Stimulated activated CD8-positive, alpha-beta memory T cell treated with anti-CD3 and anti-CD28 coated beads, Interleukin-12 subunit alpha, Interleukin-12 subunit beta, amount 100 ng/mL, for 24 hours (primary cell): ENCODE results near the gene SGMS1.
"Not testable (repeated sequence)": the region's sequence is repeated elsewhere in the genome, so short reads cannot be mapped to it uniquely, and the experiment has no call there.

Source experiments
- DNase-seq: peaks from one replicate; pipeline ENCODE4 v3.0.0-alpha.2; 2020; ENCODE audit errors: extremely low read depth

Gene SGMS1

DNA sequence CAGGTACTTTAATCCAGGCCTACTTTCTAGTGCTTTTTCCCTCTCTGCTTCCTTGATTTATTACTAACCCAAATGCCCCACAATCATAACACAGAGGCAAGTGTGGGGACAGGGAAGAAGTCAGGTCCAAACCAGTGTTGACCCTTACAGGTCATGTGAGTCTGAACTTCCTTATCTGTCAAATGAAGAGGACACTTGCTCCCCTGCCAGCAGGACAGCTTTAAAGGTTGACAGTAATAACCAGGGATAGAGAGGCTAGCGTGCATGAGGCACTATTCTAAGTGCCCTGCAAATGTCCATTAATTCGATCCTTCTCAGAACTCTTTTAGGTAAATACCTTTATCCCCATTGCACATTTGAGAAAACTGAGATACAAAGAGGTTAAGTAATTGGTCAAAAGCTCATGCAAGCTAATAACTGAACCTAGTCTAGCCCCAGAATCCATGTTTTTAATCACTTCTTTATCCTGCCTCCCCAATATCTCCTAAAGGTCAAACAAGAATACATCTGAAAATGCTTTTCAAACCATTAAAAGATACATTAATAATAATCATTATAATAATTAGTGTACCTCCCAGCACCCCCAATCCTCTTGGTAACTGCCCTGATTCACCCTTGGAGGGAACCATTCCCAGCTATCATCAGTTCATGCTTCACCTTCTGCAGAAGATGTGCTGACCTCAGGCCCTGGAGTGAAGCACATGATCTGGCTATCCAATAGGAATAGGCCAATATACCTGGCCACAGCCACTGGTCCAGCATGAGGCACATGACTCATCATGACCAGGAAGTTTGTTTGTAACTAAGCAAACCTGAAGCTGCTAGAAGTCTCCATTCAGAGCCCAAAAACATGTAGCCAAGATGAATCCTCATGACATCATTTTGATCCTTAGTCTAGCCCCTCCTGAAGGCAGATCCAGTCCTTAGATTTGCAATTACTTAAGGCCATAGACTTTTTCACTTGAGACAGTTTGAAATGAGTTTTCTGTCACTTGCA, 40.7 kb downstream of the SGMS1 start:
- DNase-seq, result no peak

DNA sequence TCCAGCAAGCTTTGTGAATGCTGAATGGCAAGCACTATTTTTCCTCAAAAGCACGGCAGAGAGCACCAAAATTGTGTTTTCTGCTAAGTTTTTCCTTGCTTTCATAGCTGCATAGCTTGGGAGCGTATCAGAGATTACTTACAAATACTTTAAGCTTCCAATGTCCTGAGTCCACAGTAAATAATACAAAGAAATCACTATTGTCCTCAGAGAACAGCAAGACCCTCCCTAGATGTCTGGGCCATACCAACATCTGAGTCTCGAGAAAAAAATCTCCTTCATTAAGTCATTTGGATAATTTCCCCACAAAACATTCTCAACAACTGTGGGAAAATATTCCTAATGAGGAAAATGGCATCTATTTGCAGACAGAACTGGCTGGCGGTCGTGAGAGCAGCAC, 41.7 kb downstream of the SGMS1 start:
- no peak for DNase-seq

DNA sequence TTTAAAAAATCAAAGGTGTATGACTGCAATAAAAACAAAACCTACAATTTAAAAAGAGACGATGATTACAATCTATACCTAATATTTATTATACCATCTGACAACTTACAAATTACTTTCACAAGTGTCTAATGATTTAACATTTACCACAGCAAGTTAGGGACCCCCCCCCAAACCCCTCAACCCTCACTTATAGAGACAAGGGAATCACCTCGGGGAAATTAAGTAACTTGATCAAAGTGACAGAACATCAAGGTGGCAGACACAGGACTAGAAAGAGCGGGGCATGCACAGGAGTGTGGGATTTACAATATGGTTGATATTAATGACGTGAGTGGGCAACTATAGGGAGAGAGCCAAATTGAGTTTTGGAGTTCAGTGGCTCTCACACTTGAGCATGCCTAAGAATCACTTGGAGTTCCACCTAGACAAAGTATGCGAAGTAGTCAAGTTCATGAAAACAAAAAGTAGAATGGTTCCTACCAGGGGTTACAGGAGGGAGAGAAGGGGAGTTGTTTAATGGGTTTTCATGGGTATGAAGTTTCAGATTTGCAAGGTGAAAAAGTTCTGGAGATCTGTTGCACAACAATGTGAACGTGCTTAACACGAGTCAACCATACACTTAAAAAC, 43.4 kb downstream of the SGMS1 start:
- DNase-seq, result no peak

DNA sequence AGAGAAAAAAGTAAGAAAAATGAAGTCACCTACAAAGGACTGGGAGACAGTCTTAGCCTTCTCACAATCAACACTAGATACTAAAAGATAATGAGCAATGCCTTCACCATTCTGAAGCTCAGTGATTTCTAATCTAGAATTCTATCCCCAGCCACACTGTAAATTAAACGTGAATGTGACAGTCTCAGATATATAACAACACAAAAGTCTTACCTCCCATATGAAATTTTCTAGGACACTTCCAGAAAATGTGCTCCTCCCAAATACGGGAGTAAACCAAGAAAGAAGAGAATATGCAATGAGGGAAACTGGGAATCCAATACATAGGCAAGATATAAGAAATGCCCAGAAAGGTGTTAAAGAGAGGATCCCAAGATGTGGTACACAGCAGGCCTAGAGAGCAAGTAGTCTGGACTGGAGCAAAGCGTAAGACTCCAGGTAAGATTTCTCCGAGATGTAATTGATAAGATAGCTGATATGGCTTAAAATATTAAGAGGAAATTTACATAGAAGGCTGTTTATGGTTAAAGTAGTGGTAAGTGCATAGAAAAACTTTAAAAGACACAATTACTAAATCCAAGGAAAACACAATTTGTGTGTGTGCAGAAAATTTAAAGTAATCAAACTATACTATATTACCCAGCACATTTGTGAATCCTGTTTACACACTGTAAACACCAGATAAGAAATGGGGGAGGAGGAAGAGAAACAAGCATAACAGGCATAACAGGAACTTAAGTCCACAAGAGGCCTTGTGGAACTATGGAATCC, 44.1 kb downstream of the SGMS1 start:
- DNase-seq, result no peak

DNA sequence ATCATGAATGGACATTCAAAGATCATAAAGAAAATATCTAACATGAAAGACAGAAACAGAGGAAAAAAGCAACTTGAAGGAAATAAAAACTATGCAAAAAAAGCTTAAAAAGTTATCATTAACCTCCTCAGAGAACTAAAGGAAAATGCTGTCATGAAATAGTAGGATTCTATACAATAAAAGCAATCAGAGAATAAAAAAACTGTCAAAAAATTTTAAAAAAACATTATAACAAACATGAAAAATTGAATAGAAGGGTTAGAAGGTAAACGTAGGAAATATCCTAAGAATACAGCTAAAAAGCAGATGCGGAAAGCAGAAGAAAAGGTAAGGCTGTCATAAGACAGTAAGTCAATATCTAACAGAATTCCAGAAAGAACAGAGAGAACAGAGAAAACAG, 44.8 kb downstream of the SGMS1 start:
- DNase-seq, result no peak

DNA sequence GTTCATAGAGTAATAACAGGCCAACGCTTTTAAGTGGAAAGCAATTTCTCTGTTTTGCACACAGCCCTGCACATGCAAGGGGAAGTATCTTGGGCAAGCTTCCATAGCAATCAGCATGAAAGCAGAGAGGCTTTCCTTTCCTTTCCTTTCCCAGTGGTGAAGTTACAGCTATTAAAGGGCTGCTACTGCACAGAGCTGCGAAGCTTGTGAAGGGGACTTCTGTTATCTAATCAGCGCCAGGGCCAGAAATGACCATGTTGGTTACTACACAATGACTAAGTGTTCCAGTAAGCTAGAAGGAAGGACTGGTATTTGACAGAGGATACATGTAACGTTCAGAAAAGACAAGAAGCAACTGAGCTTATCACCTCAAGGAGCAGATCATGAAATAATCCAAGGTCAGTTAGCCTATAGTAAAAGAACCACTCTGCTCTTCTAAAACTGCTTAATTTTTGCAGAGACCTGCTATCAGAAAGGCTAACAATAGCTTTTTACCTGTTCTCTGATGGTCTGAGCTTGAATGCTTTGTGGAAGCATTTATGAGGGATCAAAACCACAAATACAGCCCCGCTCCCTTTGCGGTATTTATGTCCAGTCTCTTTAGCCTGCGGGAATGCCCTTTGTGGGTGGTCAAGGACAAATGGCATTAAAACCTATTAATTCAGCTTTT, 45.9 kb downstream of the SGMS1 start:
- no peak for DNase-seq

DNA sequence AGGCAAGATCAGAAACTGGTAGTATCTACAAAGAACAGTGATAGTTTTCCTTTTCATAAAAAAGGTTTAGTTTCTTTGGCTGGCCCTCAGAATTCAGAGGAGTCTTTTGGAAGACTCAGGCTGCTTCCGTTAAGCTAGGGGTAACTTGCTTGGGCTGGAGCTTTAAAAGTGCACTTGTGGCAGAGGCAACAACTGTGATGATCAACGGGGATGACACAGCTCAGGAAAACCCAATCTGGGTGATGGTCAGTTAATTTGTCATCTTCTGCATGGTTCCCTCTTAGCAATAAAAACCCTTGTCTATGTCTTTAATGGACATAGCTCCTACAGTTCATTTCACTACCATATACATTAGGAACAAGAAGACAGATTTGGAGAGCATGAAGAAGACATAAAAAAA, 46.7 kb downstream of the SGMS1 start:
- no peak for DNase-seq

DNA sequence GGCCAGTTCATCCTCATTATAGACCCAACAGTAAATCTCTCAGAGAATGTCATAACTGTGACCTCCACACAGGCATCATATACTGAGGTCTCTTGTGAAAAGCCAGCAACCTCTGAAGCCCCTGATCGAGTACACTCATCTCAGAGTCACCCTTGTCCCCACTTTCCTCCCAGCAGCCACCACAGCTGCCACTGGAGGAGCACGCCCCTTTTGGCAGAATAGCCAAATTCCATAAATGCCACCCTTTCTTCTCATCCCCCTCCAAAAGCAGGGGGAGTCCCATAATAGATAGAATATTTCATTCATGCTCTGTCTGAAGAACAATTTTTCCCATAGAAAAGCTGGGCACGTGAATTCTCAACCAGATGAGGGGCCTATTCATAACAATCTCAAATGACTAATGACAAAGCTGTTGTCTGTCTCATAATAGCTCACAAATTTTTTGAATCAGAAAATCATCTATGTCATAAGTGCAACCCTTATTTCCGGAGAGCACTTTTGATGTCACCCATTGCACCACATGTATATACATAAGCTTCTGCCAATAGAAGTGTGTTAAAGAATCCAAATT, 47.4 kb downstream of the SGMS1 start:
- DNase-seq, result no peak

DNA sequence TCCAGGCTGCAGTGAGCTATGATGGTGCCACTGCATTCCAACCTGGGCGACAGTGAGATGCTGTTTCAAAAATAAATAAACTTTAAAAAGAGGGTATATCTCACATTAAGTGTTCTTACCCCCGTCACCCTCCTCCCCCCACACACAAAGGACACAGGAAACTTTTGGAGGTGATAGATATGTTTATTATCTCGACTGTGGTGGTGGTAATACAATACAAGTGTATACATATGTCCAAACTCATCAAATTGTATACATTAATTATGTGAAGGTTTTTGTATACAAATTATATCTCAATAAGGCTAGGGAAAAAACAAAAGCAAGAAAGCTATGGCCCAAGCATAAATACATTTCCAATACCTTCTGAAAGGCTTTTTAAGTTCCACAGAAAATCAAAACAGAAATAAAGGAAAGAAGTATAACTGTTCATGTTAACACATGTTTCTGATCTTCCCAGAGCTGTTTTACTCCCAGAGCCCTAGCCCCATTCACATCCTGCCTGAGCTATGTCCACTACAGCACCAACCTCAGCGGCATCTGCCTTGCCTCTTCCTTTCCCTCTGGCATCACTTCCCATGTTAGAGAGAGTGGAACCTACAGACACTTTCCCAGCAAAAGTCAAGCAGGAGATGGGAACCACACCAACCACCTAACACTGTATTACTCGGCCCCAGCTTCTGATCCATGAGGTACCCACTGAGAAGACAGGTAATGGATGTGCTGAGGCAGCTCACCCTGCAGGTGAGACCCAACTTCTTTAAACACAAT, 48.1 kb downstream of the SGMS1 start:
- DNase-seq, result no peak

DNA sequence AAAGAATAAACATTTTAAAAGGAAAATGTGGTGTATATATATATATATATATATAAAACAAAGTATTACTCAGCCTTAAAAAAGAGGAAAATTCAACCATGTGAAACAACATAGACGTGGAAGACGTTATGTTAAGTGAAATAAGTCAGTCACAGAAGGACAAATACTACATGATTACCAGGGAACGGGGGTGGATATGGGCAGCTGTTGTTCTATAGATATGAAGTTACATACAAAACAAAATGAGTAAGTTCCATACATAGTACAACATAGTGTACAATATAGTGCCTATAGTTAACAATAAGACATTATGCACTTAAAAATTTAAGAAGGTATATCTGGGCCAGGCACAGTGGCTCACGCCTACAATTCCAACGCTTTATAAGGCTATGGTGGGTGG, 48.8 kb downstream of the SGMS1 start:
- no peak for DNase-seq

DNA sequence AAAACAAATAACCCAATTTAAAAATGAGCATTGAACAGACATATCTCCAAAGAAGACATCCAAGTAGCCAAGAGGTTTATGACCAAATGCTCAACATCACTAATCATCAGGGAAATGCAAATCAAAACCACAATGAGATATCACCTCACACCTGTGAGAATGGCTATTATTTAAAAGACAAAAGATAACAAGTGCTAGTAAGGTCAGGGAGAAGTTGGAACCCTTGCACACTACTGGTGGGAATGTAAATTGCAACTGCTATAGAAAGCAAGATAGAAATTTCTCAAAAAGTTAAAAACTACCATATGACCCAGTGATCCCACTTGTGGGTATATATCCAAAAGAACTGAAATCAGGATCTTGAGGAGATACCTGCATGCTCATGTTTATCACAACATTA, 49.5 kb downstream of the SGMS1 start:
- DNase-seq, result no peak

DNA sequence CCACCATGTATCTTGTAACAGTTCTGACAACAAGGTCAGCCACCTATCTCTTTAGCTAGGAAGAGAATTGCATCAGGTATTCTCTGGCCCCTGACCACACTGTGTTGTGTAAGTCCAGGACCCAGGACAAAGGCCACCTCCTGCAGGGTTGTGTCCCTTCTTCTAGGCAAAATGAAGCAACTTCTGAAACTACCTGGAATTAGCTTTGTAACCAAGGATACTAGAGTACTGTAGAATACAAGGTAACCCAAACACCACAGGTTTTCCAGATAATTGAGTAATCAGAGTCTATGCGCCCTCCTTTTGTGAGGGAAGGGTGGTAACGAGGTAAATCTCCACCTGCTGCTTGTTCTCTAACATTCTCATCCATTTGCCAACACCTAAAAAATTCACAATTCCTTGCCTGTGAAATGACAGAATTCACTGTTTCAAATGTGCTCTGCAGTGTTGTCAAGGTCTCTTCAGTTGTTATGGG, 51.7 kb downstream of the SGMS1 start:
- no peak for DNase-seq

DNA sequence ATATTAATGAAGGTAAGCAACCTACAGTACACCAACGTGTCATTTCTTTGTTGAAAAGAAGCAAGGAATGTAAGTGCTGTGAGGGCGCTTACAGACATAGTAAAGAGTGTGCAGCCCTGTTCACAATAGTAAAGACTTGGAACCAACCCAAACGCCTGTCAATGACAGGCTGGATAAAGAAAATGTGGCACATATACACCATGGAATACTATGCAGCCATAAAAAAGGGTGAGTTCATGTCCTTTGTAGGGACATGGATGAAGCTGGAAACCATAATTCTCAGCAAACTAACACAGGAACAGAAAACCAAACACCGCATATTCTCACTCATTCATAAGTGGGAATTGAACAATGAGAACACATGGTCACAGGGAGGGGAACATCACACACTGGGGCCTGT, 55.0 kb downstream of the SGMS1 start:
- DNase-seq, result not testable (repeated sequence)

DNA sequence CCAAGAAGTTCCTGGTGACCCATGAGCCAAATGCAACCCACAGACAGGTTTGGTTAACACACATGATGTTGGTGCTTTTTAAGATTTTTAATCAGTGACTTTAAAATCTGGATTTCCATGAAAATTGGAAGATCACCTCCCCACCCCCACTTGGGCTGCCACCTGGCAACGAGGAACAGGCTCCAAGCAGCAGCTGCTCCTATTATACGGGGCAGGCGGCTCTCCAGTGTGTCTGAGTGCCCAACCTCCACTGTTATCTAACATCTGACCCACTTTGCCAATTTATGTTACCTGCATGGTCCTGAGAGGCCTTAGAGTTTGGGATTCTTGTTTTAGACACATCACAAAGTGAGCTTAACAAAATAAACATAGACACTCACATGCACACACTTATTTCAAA, 56.4 kb downstream of the SGMS1 start:
- no peak for DNase-seq

DNA sequence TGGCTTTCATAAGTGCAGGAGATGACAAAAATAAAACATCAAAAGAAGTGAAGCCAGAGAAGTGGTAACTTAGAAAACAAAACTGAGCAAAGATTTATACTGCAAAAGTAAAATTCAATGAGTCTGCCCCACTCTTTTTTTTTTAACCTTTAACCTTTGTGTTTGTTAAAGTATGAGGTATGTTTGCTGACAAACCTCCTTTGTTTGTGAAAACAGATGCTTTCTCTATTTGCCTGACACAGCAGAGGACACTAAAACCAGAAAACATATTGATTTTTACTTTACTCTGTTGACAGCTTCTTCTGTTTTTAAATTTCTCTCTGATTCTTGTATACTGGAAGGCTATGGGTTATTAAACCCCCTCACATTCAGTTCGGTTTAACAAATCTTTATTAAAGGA, 57.6 kb downstream of the SGMS1 start:
- no peak for DNase-seq

DNA sequence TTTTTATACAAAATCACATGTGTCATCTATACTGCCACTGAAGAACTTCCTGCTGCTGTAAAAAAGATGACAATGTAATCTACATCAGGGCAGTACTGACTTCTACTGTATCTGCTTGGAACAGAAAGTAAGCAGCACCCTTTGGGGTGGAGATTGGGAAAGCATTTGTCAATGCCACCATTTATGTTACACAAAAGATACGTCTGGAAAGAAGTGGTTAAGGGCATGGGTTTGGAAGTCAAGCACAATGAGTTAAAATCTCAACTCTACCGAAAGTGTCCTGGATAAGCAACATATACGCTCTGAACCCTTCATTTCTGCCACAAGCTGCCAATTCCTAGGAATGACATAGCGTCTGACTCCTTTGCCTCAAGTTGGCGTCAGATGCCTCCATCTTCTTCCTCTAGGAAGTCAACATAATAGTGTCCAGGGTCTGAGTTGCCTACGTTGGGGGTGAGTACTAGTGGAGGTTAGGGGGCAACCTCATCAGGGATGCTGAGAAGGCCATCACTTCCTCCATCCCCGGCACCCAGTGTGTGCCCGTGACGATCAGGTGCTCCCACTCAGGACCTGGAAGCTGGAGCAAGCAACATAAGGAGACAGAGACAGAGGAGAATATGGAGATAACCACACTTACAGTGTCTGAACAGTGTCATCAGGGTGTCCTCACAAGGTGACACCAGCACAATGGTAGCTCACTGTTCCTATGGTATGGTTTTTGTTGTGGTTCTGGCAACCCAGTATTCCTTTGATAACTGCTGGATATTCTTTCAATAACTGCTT, 58.3 kb downstream of the SGMS1 start:
- no peak for DNase-seq

DNA sequence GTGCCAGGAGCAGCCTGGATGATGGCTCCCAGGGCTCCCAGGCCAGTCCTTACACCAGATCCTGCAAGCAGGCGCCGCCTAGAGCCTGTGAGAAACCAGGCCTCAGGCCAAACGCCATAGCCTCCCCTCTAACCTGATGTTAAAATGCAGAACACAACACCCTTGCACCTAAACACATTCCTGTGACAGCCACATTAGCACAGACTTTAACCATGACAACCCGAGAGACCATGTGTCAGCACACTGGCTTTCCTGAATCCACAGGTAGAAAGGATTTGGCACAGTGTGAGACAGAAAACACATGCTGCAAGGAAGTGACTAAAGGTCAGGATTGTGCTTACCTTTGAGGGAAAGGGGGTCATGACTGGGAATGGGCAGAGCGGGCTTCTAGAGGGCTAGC, 59.9 kb downstream of the SGMS1 start:
- DNase-seq, result no peak

DNA sequence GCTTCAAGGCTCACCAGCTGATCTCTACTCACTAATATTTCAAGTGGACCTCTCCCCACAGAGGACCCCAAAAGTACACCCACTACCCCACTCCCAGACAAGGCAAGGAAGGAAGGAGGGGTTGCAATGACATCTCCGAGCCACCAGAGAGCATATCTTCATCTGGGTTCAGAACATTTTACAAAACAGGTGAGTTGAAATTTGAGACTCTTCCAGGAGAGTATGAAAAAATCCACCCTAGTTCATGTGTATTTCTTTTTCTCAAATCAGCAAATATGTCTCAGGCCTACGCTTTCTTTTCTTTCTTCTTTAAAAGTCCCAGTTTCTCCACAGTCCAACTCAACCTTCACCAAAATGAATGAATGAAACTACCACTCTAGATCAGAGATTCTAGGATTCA, 61.9 kb downstream of the SGMS1 start:
- no peak for DNase-seq

DNA sequence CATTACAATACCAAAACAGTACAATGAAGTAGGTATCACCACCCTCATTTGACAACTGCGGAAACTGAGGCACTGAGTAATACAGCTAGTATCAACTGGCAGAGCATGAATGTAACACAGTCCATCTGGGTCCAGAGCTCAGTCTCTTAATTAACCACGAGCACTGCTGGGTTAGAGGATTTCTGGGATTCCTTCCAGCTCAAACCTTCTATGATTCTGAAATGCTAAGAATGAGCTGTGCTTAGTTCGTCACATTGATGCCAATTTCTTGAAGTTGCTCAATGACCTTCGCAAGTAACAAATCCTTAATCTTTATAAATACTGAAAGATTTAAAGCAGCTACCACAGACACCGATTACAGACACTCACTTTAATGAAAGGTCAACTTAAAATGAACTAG, 62.5 kb downstream of the SGMS1 start:
- DNase-seq, result no peak

DNA sequence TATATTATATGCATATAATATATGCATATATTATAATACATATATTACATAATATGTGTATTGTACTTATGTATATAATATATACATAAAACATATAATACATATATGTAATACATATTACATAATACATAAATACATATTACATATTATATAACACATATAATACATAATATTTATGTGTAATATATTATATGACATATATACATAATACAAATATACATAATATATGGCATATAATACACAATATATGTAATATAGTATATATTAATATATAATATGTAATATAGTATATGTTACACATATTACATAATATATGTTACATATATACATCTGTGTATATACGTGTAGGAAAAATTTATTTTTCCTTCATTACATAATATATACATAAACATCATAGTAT, 63.4 kb downstream of the SGMS1 start:
- DNase-seq, result no peak
